Measurements from ENCODE around the gene DMBT1. TPM values are rescaled to one million over a fixed set of nuclear protein-coding genes. Genes with fewer than 3 reads are reported as not detected.

Gene DMBT1
- total and polyA plus RNA-seq, 2 of the 4 experiments (the other 2 are of a cell fraction), result under 0.01 TPM; not detected in 1

- no peaks in the 10 kb centered on the region for H3K36me3 ChIP-seq (ENCODE audit: control insufficient read depth, insufficient read depth, low read length)
- H3K4ac ChIP-seq (ENCODE audit: low read depth, low read length), result no peak overlapping the region
- no peak overlapping the region for H3K9ac ChIP-seq (ENCODE audit: low read depth, low read length)
- H3K4me1 ChIP-seq (ENCODE audit: control insufficient read depth, insufficient read depth, low read length), result no peaks in the 10 kb centered on the region
- no peak overlapping the region for H4K5ac ChIP-seq (ENCODE audit: low read depth, low read length)
- 17% methylated on average over 1 of the region's 5 CpGs; no CpG with 5 or more reads in 1 of the 2 experiments for WGBS, 2 experiments (ENCODE audit: extremely low coverage in 2 of 2, insufficient read length in 1 of 2)
- no peak overlapping the region for H4K8ac ChIP-seq (ENCODE audit: low read depth in 2 of 2, low read length in 2 of 2)
- no peak overlapping the region for H2BK20ac ChIP-seq (ENCODE audit: low read depth, low read length)
- H3K9me1 ChIP-seq (ENCODE audit: insufficient read depth, low read length), result no peaks in the 10 kb centered on the region
- BruUV-seq (replicated peaks), result no TSS peak
- H2AK9ac ChIP-seq (replicated peaks; ENCODE audit: low read depth, low read length, poor library complexity), result no peak overlapping the region
- in situ Hi-C loops (cut with MboI; ENCODE audit: low sequenced_read_pairs), result no loop called here
- TF ChIP-seq RAD21 (IDR thresholded peaks at IDR 0.05; ENCODE audit: low read length) (no peak), RCOR1 (IDR thresholded peaks at IDR 0.05; ENCODE audit: insufficient replicate concordance, low read length) (no peak), CHD1 (IDR thresholded peaks at IDR 0.05; ENCODE audit: low read depth, low read length) (no peak), CTCF (conservative IDR thresholded peaks at IDR 0.05; ENCODE audit: low read depth, low read length) (no peak), MAFK (IDR thresholded peaks at IDR 0.05; ENCODE audit: low read depth, low read length) (no peak), MAZ (IDR thresholded peaks at IDR 0.05; ENCODE audit: borderline replicate concordance, low read depth, low read length) (no peak), MXI1 (IDR thresholded peaks at IDR 0.05; ENCODE audit: borderline replicate concordance, low read depth, low read length) (no peak), RFX5 (IDR thresholded peaks at IDR 0.05; ENCODE audit: low read depth, low read length) (no peak), CEBPB (IDR thresholded peaks at IDR 0.05; ENCODE audit: low read depth, low read length) (no peak), NFE2L2 (IDR thresholded peaks at IDR 0.05; ENCODE audit: low read depth, low read length) (no peak), BHLHE40 (IDR thresholded peaks at IDR 0.05; ENCODE audit: low read depth, low read length) (no peak), ELK1 (IDR thresholded peaks at IDR 0.05; ENCODE audit: borderline replicate concordance, low read depth, low read length) (no peak), POLR2A (IDR thresholded peaks at IDR 0.05; ENCODE audit: low read depth, low read length) (no peak), FOS (IDR thresholded peaks at IDR 0.05; ENCODE audit: low read depth, low read length) (no peak), SMC3 (IDR thresholded peaks at IDR 0.05; ENCODE audit: low read depth, low read length) (no peak)
- TF ChIP-seq, protein P1, sequence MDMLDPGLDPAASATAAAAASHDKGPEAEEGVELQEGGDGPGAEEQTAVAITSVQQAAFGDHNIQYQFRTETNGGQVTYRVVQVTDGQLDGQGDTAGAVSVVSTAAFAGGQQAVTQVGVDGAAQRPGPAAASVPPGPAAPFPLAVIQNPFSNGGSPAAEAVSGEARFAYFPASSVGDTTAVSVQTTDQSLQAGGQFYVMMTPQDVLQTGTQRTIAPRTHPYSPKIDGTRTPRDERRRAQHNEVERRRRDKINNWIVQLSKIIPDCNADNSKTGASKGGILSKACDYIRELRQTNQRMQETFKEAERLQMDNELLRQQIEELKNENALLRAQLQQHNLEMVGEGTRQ (IDR thresholded peaks at IDR 0.05; ENCODE audit: low read depth, low read length), result no peak
- ChIA-PET CTCF (no interaction called here), POLR2A (ENCODE audit: unreplicated experiment) (no interaction called here)
- no peaks in the 10 kb centered on the region for H3K27me3 ChIP-seq (ENCODE audit: control insufficient read depth, insufficient read depth, low read length)
- H3K9me3 ChIP-seq (ENCODE audit: control insufficient read depth, insufficient read depth, low read length), result no peaks in the 10 kb centered on the region
- no peaks in the 10 kb centered on the region for H3K79me1 ChIP-seq (ENCODE audit: low read depth in 1 of 2, low read length in 2 of 2)
- H2AFZ ChIP-seq (replicated peaks; ENCODE audit: low read length, poor library complexity), result no peak overlapping the region
- intact Hi-C loops (cut with micrococcal nuclease), result no loop called here
- H2BK15ac ChIP-seq (ENCODE audit: low read depth, low read length), result no peak overlapping the region
- H3K18ac ChIP-seq (ENCODE audit: low read depth, low read length), result no peak overlapping the region
- H2AK5ac ChIP-seq (ENCODE audit: low read depth, low read length), result no peak overlapping the region
- no peak overlapping the region for H2BK5ac ChIP-seq (ENCODE audit: low read depth, low read length, poor library complexity, severe bottlenecking)
- H4K91ac ChIP-seq (ENCODE audit: insufficient read depth, low read depth, low read length), result no peak overlapping the region
- DNase-seq (no peak), ATAC-seq (ENCODE audit: low read depth) (no peak)
- no peak overlapping the region for H3K14ac ChIP-seq (replicated peaks; ENCODE audit: low read depth, low read length)
- H4K20me1 ChIP-seq (ENCODE audit: insufficient read depth, low read length), result no peaks in the 10 kb centered on the region
- H3K56ac ChIP-seq (ENCODE audit: extremely low read depth, insufficient read depth, low read length), result no peak overlapping the region
- no peak overlapping the region for H3K27ac ChIP-seq (ENCODE audit: insufficient read depth, low read length)
- no peak overlapping the region for H3K4me3 ChIP-seq (ENCODE audit: insufficient read depth, low read depth, low read length)
- dilution Hi-C loops (cut with HindIII; ENCODE audit: low sequenced_read_pairs, unreplicated experiment), result no loop called here
- no peak overlapping the region for H2BK120ac ChIP-seq (ENCODE audit: low read depth, low read length)
- H3K4me2 ChIP-seq (ENCODE audit: low read depth, low read length), result no peak overlapping the region
- no peak overlapping the region for H3K23ac ChIP-seq (ENCODE audit: low read depth, low read length)
These were observed 132.2 kb downstream of the DMBT1 start for GRCh38 chr10:122692744-122693143.

All from IMR-90 (cell line).